ENCODE results near the gene CACNG4. TPM values are rescaled to one million over a fixed set of nuclear protein-coding genes. Genes with fewer than 3 reads are reported as not detected.

CACNG4 gene
- total RNA-seq, 1 experiment from 2014 or later: 2.4 TPM

GRCh38 chr17:66959641-66960375 is 4.7 kb upstream of the CACNG4 start:
- no peaks in the 10 kb centered on the region for H3K36me3 ChIP-seq (ENCODE audit: low read depth, low read length)
- peaks cover 12% of the 10 kb centered on the region for H3K27me3 ChIP-seq (ENCODE audit: low read length)
- H3K27ac ChIP-seq (ENCODE audit: low read length): no peak overlapping the region
- H3F3A ChIP-seq (ENCODE audit: low read length, unreplicated experiment): no peaks in the 10 kb centered on the region
- CTCF ChIA-PET: no interaction called here
- no TSS peak for BruUV-seq (replicated peaks)
- H4K20me1 ChIP-seq (ENCODE audit: low read length): no peaks in the 10 kb centered on the region
- POLR2A ChIA-PET (ENCODE audit: unreplicated experiment): interaction anchor here (0.6 kb wide), 1 partner anchor 97 kb away, joined by 7 read pairs; no protein-coding TSS in a partner anchor
- no peak for ATAC-seq
- H3K9me2 ChIP-seq (replicated peaks; ENCODE audit: low read length): no peaks in the 10 kb centered on the region
- no peak for DNase-seq
- no peak overlapping the region for H3K9ac ChIP-seq (ENCODE audit: low read length)
- H3K9me3 ChIP-seq (ENCODE audit: low read length): no peaks in the 10 kb centered on the region
- no peaks in the 10 kb centered on the region for H3K79me2 ChIP-seq (ENCODE audit: low read length)
- no peak overlapping the region for H3K4me2 ChIP-seq (ENCODE audit: low read length)
- intact Hi-C loops (cut with micrococcal nuclease): no loop called here
- H3K4me3 ChIP-seq (ENCODE audit: low read length): no peak overlapping the region
- H3K4me1 ChIP-seq (ENCODE audit: insufficient read depth, low read length): peaks cover 14% of the 10 kb centered on the region
- H2AFZ ChIP-seq (ENCODE audit: low read length): no peak overlapping the region
- TF ChIP-seq, protein P1, sequence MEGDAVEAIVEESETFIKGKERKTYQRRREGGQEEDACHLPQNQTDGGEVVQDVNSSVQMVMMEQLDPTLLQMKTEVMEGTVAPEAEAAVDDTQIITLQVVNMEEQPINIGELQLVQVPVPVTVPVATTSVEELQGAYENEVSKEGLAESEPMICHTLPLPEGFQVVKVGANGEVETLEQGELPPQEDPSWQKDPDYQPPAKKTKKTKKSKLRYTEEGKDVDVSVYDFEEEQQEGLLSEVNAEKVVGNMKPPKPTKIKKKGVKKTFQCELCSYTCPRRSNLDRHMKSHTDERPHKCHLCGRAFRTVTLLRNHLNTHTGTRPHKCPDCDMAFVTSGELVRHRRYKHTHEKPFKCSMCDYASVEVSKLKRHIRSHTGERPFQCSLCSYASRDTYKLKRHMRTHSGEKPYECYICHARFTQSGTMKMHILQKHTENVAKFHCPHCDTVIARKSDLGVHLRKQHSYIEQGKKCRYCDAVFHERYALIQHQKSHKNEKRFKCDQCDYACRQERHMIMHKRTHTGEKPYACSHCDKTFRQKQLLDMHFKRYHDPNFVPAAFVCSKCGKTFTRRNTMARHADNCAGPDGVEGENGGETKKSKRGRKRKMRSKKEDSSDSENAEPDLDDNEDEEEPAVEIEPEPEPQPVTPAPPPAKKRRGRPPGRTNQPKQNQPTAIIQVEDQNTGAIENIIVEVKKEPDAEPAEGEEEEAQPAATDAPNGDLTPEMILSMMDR (conservative IDR thresholded peaks at IDR 0.05; ENCODE audit: low read depth, low read length): no peak
- TF ChIP-seq EZH2phosphoT487 (IDR thresholded peaks at IDR 0.05; ENCODE audit: borderline replicate concordance, low read length) (no peak), EZH2 (IDR thresholded peaks at IDR 0.05; ENCODE audit: low read length, unreplicated experiment) (no peak)

- H3K27me3 ChIP-seq (ENCODE audit: low read length): peaks cover 19% of the 10 kb centered on the region
- intact Hi-C loops (cut with micrococcal nuclease): no loop called here
- no peak overlapping the region for H2AFZ ChIP-seq (ENCODE audit: low read length)
- no peak overlapping the region for H3K9ac ChIP-seq (ENCODE audit: low read length)
- H3K9me2 ChIP-seq (replicated peaks; ENCODE audit: low read length): no peaks in the 10 kb centered on the region
- no TSS peak for BruUV-seq (replicated peaks)
- no peaks in the 10 kb centered on the region for H4K20me1 ChIP-seq (ENCODE audit: low read length)
- no peak overlapping the region for H3K4me2 ChIP-seq (ENCODE audit: low read length)
- no peak for DNase-seq
- no peak for ATAC-seq
- H3K36me3 ChIP-seq (ENCODE audit: low read depth, low read length): no peaks in the 10 kb centered on the region
- no peaks in the 10 kb centered on the region for H3K9me3 ChIP-seq (ENCODE audit: low read length)
- H3K4me3 ChIP-seq (ENCODE audit: low read length): no peak overlapping the region
- POLR2A ChIA-PET (ENCODE audit: unreplicated experiment): interaction anchor here (0.7 kb wide), 1 partner anchor 9 kb away, joined by 4 read pairs; no protein-coding TSS in a partner anchor
- CTCF ChIA-PET: no interaction called here
- H3K4me1 ChIP-seq (ENCODE audit: insufficient read depth, low read length): peaks cover 14% of the 10 kb centered on the region
- no peak overlapping the region for H3K27ac ChIP-seq (ENCODE audit: low read length)
- no peaks in the 10 kb centered on the region for H3F3A ChIP-seq (ENCODE audit: low read length, unreplicated experiment)
- no peaks in the 10 kb centered on the region for H3K79me2 ChIP-seq (ENCODE audit: low read length)
- no peak for TF ChIP-seq EZH2phosphoT487 (IDR thresholded peaks at IDR 0.05; ENCODE audit: borderline replicate concordance, low read length)
- TF ChIP-seq, protein P1 (conservative IDR thresholded peaks at IDR 0.05; ENCODE audit: low read depth, low read length): no peak
- no peak for TF ChIP-seq EZH2 (IDR thresholded peaks at IDR 0.05; ENCODE audit: low read length, unreplicated experiment)
Measured at GRCh38 chr17:66960613-66961012, 3.9 kb upstream of the CACNG4 start.

DNA sequence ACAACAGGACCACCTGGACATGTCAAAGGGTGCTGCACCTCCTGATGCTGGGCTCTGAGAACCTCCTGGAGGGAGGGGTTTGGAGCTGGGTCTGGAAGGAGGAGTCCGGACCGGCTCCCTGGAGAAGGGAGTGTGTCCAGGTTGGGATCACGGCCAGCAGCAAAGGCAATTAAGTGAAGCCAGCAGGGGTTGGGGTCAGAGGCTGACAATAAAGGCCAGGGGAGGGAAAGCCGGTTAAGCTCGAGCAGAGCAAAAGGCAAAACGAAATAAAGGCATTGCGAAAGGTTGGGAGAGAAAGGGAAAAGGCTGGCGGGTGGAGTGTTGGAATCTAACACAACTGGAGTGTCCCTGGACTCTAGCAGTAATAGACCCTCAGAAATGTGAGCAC is 992 bp upstream of the CACNG4 start:
- intact Hi-C loops (cut with micrococcal nuclease): no loop called here
- Histone ChIP-seq H3K9me2 (replicated peaks; ENCODE audit: low read length) (no peaks in the 10 kb centered on the region), H3F3A (ENCODE audit: low read length, unreplicated experiment) (no peaks in the 10 kb centered on the region), H3K27me3 (ENCODE audit: low read length) (peaks cover 37% of the 10 kb centered on the region), H3K9ac (ENCODE audit: low read length) (no peak overlapping the region), H4K20me1 (ENCODE audit: low read length) (no peaks in the 10 kb centered on the region), H3K36me3 (ENCODE audit: low read depth, low read length) (no peaks in the 10 kb centered on the region), H2AFZ (ENCODE audit: low read length) (no peak overlapping the region), H3K4me3 (ENCODE audit: low read length) (peak overlapping the region; percentile 47; the same call in 1 of the 2 replicates), H3K79me2 (ENCODE audit: low read length) (no peaks in the 10 kb centered on the region), H3K4me2 (ENCODE audit: low read length) (no peak overlapping the region), H3K4me1 (ENCODE audit: insufficient read depth, low read length) (peaks cover 11% of the 10 kb centered on the region; the same call in 1 of the 2 replicates), H3K9me3 (ENCODE audit: low read length) (no peaks in the 10 kb centered on the region), H3K27ac (ENCODE audit: low read length) (no peak overlapping the region)
- no peak for DNase-seq
- TF ChIP-seq EZH2phosphoT487 (IDR thresholded peaks at IDR 0.05; ENCODE audit: borderline replicate concordance, low read length): no peak
- TF ChIP-seq, protein P1 (conservative IDR thresholded peaks at IDR 0.05; ENCODE audit: low read depth, low read length): no peak
- no peak for TF ChIP-seq EZH2 (IDR thresholded peaks at IDR 0.05; ENCODE audit: low read length, unreplicated experiment)
- ChIA-PET POLR2A (ENCODE audit: unreplicated experiment) (no interaction called here), CTCF (no interaction called here)
- no peak for ATAC-seq
- no TSS peak for BruUV-seq (replicated peaks)
